ENCODE results near the gene KRTAP5-2.

DNA sequence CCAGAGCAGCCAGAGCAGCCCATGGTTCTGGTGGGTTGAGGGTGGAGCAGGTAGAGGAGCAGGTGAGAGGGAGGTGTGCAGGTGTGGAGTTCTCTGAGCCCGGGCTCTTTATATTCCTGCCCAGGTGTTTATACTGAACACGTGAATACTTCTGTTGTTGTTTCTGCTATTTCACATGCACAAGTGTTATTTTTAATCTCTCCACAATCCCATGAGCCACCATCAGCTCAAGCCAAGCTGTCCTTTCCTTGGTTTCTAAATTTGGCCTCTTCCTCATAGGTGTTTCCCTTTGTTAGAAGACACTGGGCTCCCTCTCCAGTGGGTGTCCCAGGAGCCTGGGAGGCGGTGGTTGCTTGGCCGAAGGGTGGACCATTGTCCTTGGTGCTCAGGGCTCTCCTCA, 10.3 kb upstream of the KRTAP5-2 start, which contains the start of gene KRTAP5-3:
- TF ChIP-seq MXI1 (IDR thresholded peaks at IDR 0.05; ENCODE audit: borderline replicate concordance, low read depth, low read length) = no peak
- TF ChIP-seq CEBPB (IDR thresholded peaks at IDR 0.05; ENCODE audit: low read depth, low read length) = no peak
